Type B pancreatic cell (in vitro differentiated cells): Measurements from ENCODE around the gene NCR2. TPM values are rescaled to one million over a fixed set of nuclear protein-coding genes. Genes with fewer than 3 reads are reported as not detected.

ENCODE experiments used
- DNase-seq: peaks from one replicate; pipeline ENCODE4 v3.0.0; 2021; ENCODE audit warnings: mixed read lengths; ENCODE audit not compliant: unreplicated experiment; ENCODE audit errors: extremely low spot score
- H3K27ac Mint-ChIP-seq: 2 replicates; pipeline ENCODE4 v1.8.0; 2021; ENCODE audit warnings: mild to moderate bottlenecking, mixed read lengths
- H3K27me3 Mint-ChIP-seq: 2 replicates; pipeline ENCODE4 v1.8.0; 2021; ENCODE audit warnings: mixed read lengths
- H3K36me3 Mint-ChIP-seq: 2 replicates; pipeline ENCODE4 v1.8.0; 2021; ENCODE audit warnings: mixed read lengths
- H3K4me1 Mint-ChIP-seq: one replicate; pipeline ENCODE4 v1.8.0; 2021; ENCODE audit warnings: mixed read lengths; ENCODE audit not compliant: unreplicated experiment
- H3K4me3 Mint-ChIP-seq: 2 replicates; pipeline ENCODE4 v1.8.0; 2021; ENCODE audit warnings: mild to moderate bottlenecking, mixed read lengths
- H3K9me3 Mint-ChIP-seq: 2 replicates; pipeline ENCODE4 v1.8.0; 2021; ENCODE audit warnings: mixed read lengths
- total RNA-seq: library from RNA; stranded (reverse); gene quantifications from 2 replicates; pipeline ENCODE4 v1.2.1, GENCODE V29; 2021; ENCODE audit warnings: low replicate concordance
- TF ChIP-seq, protein P1 (sequence below): fragments of 200-600 bp; sonication (generic); conservative IDR thresholded peaks from 2 replicates; pipeline ENCODE4 v1.5.0; 2021; ENCODE audit warnings: antibody characterized with exemption, mild to moderate bottlenecking

The NCR2 gene
- total RNA-seq, 1 donor from 2014 or later: not detected

DNA sequence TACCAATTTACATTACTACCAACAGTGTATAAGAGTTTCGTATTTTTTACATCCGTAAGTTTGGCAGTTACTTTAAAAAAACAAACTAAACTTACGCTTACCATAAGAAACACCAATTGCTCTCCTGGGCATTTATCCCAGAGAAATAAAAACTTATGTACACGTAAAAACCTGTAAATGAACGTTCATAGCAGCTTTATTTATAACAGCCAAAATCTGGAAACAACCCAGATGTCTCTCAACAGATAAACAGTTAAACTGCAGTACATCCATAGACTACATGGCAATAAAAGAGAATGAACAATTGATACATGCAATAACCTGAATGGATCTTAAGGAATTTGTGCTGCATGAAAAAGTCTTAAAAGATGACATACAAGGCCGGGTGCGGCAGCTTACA, 30.7 kb downstream of the NCR2 start:
- H3K4me1 Mint-ChIP-seq: peaks cover 16% of the 10 kb centered on the region
- no peak overlapping the region for H3K27ac Mint-ChIP-seq
- TF ChIP-seq, protein P1, sequence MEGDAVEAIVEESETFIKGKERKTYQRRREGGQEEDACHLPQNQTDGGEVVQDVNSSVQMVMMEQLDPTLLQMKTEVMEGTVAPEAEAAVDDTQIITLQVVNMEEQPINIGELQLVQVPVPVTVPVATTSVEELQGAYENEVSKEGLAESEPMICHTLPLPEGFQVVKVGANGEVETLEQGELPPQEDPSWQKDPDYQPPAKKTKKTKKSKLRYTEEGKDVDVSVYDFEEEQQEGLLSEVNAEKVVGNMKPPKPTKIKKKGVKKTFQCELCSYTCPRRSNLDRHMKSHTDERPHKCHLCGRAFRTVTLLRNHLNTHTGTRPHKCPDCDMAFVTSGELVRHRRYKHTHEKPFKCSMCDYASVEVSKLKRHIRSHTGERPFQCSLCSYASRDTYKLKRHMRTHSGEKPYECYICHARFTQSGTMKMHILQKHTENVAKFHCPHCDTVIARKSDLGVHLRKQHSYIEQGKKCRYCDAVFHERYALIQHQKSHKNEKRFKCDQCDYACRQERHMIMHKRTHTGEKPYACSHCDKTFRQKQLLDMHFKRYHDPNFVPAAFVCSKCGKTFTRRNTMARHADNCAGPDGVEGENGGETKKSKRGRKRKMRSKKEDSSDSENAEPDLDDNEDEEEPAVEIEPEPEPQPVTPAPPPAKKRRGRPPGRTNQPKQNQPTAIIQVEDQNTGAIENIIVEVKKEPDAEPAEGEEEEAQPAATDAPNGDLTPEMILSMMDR: no peak
- H3K9me3 Mint-ChIP-seq: no peaks in the 10 kb centered on the region
- H3K27me3 Mint-ChIP-seq: peaks cover 55% of the 10 kb centered on the region
- H3K36me3 Mint-ChIP-seq: no peaks in the 10 kb centered on the region
- DNase-seq: no peak
- H3K4me3 Mint-ChIP-seq: no peak overlapping the region

DNA sequence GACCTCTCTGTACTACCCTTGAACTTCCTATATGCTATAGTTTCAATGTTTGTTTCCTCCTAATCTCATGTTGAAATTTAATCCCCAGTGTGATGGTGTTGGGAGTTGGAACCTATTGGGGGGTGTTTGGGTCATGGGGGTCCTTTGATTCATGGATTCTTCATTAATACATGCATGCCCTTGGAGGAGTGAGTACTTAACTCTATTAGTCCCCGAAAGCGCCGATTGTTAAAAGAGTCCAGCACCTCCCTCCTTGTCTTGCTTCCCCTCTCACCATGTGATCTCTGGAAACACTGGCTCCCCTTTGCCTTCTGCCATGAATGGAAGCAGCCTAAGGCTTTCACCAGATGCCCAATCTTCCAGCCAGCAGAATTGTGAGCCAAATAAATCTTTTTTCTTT, 31.7 kb downstream of the NCR2 start:
- Mint-ChIP-seq H3K27ac (no peak overlapping the region), H3K27me3 (peaks cover 64% of the 10 kb centered on the region), H3K4me1 (peaks cover 25% of the 10 kb centered on the region), H3K36me3 (no peaks in the 10 kb centered on the region), H3K4me3 (no peak overlapping the region), H3K9me3 (no peaks in the 10 kb centered on the region)
- DNase-seq: no peak
- TF ChIP-seq, protein P1: no peak

DNA sequence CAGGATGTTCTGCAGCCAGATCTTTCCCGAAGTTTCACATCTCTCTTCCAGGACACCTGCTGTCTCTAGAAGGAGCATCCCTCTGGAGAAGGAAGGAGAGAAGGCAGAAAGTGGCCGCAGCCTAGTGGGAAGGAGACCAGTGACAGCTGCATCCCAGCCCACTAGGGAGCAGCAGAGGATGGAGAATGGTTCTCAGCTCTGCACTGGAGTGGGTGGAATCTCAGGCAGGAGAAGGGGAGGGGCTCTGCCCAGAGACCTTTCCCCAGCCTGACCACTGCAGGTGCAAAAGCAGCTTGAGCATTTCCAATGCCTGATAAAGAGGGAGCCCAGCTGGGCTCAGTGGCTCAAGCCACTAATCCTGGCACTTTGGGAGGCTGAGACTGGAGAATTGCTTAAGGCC, 32.3 kb downstream of the NCR2 start:
- peak overlapping the region; percentile 73 for H3K27ac Mint-ChIP-seq
- H3K36me3 Mint-ChIP-seq: no peaks in the 10 kb centered on the region
- H3K4me3 Mint-ChIP-seq: peak overlapping the region; percentile 31
- TF ChIP-seq, protein P1: peak; percentile 87
- peaks cover 70% of the 10 kb centered on the region for H3K27me3 Mint-ChIP-seq
- no peaks in the 10 kb centered on the region for H3K9me3 Mint-ChIP-seq
- DNase-seq: peak; percentile 83
- peaks cover 31% of the 10 kb centered on the region for H3K4me1 Mint-ChIP-seq

DNA sequence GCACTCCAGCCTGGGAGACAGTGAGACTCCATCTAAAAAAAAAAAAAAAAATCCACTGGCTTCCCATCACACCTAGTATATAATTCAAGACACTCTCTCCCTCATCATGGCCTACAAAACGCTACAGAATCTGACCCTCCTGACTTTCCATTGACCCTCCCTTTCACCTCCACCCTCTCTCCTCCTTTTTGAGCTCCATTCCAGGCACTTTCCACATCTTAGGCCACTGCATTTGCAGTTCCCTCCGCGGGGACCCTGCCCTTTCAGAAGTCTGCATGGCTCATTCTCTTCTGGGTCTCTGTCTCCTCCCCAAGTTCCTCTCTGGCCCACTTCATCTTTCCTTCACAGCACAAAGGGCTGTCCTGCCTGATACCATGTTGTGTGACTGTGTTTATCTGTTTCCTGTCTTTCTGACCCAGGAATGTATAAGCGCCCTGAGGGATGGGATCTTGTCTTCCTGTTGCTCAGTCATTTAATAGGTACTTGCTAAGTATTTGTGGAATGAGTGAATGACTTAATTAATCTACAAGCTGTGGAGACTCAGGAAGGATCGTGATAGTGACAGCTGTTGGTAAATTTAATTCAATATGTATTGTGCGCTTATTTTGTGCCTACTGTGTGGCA, 35.2 kb downstream of the NCR2 start:
- peaks cover 53% of the 10 kb centered on the region for H3K4me1 Mint-ChIP-seq
- H3K9me3 Mint-ChIP-seq: no peaks in the 10 kb centered on the region
- TF ChIP-seq, protein P1: no peak
- H3K27ac Mint-ChIP-seq: no peak overlapping the region
- H3K36me3 Mint-ChIP-seq: no peaks in the 10 kb centered on the region
- H3K27me3 Mint-ChIP-seq: peaks cover 78% of the 10 kb centered on the region
- peak overlapping the region; percentile 88 for H3K4me3 Mint-ChIP-seq
- DNase-seq: no peak

DNA sequence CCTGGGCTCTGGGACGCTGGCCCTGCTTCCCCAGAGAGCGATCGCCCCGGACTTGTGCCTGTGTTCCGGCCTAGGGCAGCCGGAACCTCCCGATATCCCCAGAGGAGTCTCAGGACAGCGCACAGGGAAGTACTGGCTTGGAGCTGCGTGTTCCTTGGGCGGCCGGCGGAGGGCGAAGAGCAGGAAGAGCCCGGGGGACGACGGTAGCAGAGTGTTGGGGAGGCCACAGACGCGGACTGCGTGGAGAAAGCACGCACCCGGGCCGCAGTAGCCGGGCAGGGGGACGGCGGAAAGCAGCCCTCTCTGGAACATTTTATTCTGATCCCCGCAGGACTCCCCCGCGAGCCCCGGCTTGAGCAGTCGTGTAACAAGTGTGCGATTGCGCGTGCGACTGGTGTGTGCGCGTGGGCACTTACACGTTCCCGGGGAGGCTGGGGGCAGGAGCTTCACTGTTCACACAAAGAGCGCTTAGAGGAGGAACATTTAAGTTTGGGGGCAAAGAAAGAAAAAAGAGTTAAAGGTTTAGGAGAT, 36.1 kb downstream of the NCR2 start:
- peak overlapping the region; percentile 88 for H3K4me3 Mint-ChIP-seq
- TF ChIP-seq, protein P1: peak; percentile 62
- H3K27me3 Mint-ChIP-seq: peaks cover 79% of the 10 kb centered on the region
- peaks cover 61% of the 10 kb centered on the region for H3K4me1 Mint-ChIP-seq
- no peak for DNase-seq
- peak overlapping the region; percentile 49 for H3K27ac Mint-ChIP-seq
- no peaks in the 10 kb centered on the region for H3K9me3 Mint-ChIP-seq
- no peaks in the 10 kb centered on the region for H3K36me3 Mint-ChIP-seq
